ENCODE measurements around the gene ANGPTL2.

ANGPTL2 gene

DNA sequence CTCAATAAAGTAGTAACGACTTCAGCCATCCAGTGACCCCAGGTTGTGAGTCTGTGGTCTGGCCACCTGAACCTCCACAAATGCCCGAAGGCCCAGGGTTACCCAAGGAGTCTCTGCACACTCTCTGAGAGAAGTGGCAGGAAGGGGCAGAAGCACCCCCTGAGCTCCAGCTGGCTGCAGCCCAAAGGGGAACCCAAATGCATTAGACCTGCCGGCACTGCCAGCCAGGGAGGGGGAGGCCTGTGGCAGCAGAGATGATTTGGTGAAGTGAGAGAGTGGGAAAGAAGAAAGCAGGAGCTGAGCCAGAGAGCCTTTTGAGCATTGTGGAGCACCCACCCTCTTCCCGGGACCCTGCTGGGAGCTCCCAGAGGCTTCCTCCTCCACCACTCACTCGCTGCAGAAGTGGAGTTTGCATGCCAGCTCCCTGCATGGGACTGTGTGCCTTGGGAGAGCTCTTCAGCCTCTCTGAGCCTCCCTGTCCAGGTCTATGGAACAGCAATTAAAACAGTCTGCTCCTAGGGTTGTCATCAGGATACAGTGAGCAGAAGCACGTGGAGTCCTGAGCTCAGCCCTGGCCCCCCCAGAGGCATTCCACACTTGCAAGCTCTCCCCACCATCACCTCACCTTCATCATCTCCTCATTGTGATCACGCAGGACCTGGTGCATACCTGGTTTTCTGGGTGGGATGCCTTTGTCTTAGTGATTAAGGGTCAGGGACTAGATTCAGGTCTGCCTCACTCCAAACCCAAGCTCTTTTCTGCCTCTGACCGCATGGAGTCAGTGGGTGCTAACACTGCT, 13.8 kb upstream of the ANGPTL2 start:
- DNase-seq = no peak

DNA sequence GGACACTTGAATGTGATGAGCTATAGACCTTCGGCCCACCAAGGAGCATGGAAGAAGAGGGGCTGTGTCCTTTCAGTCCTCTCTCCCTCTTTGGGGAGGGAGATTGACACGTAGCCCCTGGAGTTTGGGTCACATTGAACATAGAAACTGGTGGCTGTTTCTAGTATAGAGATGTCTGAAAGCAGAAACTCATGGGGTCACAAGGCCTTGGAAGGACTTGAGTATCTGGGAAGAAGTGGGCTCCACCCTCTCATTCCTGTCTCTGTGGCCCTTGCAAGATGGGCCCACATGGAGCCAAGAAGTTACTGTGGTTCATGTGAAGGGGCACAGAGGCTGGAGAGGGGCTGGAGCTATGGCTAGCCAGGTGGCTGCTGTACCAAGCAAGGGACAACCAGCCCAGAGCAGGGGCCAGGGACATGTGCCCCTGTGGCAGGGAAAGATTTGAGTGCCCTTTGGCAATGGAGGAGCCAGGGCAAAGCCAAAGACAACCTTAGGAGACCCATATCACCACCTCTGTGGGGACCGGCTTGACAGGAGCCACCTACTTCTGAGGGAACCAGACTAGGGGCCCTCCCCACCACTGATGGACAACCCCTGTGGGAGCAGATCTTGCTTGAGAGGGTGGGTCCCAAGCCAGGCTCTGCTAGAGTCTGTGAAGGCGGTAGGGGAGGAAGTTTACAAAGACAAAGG, 12.8 kb upstream of the ANGPTL2 start:
- no peak for DNase-seq

DNA sequence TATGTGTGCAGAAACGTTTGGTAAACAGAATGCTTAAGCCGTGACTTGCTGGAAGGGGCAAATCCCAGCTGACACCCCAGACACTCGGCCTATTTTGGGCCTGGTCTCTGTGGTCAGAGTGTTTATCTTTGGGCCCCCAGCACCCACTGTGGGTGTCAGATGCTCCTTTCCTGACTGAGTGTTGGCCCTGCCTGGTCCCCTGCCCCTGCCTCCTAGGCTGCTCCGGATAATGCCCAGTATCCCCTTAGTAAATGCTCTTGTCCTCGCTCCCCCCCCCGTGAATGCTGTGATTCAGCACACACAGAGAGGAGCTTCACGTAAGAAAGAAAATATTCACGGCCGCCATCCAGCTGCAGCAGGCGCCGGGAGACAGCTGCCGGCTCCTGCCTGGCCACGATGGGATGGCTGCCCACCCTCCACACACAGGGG, 11.3 kb upstream of the ANGPTL2 start:
- DNase-seq = no peak

DNA sequence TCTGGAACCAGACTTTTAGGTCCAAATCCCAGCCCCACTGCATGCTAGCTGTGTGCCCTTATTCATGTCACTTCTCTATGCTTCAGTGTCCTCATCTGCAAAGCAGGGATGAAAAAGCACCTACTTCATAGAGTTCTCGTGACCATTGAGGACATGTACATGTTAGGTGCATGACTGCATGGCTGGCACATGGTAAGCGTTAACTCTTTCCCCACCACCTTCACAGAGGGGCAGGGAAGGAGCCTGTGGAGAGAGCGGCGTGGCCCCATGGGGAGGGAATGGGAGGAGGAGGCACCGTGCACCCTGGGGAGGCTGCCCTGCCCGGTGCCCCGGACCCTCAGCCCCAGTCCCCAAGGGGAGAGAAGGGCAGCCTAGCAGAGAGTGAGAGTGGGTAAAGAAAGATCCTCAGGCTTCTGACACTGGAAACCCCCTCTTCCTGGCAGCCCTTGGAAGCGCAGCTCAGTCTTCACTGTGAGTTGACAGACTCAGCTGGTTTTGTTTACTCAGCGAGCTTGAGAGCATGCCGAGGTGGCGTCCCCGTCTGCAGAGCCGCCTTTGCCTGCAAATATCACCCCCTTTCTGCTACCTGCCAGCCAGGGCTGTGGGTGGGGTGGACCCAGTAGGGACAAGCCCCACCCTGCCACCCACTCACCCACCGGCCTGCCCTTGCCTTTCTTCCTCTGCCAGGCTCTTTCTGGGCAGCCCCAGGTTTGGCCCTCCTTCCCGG, 10.6 kb upstream of the ANGPTL2 start:
- no peak for DNase-seq

DNA sequence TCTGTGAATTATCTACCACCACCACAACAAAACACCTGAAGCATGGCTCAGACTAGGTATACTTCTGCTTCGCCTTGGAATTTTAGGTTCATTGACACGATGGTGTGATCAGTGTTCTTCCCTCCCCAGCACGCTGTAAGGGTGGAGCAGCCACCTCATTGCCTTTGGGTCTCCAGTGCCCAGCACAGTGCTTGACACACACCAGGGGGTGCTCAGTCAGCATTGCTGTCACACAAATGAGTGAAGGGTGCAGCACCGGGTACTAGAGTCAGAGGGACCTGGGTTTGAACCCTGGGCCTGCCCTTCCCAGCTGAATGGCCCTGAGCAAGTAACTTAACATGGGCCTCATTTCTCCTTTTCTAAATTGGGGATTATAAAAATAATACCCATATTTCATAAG, 9.9 kb upstream of the ANGPTL2 start:
- DNase-seq = no peak

DNA sequence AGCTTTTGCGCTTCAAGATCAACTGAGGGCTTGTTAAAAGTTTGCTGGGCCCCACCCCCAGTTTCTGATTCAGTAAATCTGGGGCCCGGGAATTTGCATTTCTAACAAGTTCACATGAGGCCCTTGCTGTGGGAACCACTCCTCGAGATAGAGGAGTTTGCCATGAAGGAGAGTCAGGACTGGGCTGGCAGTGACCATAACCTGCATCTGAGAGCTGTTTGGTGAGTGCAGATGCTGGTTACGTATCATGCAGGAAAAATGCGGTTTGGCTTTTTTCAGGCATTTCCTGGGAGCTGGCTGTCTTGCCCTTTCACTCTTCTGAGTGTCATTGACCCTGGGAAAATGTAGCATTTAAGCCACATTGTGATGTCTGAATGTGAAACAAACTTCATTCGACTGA, 9.4 kb upstream of the ANGPTL2 start:
- DNase-seq = no peak

DNA sequence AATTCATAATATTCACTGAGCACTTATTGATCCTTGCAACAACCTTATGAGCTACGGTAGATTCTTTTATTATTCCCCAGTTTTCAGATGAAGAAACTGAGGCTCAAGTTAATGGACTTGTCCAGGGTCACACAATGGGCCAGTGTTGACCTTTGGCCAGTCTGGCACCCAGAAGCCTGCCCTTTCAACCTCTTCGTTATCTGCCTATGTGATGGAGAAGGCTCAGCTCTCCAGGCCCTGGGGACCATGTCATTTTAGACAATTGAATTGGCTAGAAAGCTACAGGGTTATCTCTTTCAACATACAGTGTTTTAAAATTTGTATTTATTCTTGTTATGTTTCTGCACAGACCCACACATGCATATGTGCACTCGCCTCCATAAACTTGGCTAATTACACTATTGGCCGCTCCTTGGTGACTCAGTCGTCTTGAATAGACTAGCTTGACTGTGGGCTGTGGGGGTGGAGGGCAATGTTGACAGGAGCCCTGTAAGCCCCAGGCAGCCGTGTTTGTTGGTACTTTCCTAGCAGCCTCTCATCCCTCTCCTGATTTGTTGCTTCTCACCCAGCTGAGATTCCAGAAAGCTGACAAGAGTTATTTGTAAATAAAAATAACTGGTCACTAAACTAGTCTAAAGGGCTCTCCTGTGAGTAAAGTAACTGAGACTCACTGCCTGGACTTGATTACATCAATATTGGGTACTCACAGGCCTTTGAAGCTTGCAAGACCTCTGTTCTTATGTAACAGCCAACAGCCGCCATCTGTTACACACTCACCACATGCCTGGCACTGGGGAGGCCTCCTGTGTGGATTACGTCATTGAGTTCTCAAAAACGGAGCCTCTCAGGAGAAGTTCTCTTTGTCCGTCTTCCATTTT, 8.5 kb upstream of the ANGPTL2 start:
- no peak for DNase-seq

DNA sequence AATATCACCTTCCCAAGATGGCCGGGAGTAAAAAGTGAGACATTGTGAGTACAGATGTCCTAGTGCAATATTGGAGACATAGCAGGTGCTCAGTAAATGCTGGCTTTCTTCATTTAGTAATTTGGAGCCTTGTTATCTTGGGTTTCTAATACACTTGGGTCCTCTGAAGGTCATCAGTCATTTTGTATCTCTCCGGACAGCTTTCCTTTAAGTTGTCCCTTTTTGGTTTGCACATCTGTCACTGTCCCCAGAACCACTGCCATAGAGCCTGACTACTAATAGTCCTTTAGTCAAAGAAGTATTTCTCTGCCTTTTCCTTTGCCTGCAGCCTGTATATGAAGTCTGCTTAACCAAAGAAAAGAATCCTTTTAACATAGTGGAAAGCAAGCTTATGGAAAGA, 7.8 kb upstream of the ANGPTL2 start:
- no peak for DNase-seq

DNA sequence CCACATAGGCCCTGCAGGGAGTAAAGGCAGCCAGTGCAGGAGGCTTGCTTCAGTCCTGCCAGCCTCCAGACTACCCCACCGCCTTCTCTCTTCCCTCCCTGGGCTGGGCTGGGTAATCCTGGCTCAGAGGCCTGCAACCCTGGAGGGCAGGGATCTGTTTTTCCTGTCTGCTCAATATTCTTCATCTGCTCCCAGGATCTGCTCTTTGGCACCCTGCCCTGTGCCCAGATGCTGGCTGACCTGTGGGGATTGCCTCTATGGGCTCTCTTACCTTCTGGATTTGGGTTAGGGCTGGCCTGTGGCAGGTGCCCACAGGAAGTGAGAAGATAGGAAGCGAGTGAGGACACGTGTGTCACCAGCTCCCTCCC, 7.3 kb upstream of the ANGPTL2 start:
- no peak for DNase-seq

DNA sequence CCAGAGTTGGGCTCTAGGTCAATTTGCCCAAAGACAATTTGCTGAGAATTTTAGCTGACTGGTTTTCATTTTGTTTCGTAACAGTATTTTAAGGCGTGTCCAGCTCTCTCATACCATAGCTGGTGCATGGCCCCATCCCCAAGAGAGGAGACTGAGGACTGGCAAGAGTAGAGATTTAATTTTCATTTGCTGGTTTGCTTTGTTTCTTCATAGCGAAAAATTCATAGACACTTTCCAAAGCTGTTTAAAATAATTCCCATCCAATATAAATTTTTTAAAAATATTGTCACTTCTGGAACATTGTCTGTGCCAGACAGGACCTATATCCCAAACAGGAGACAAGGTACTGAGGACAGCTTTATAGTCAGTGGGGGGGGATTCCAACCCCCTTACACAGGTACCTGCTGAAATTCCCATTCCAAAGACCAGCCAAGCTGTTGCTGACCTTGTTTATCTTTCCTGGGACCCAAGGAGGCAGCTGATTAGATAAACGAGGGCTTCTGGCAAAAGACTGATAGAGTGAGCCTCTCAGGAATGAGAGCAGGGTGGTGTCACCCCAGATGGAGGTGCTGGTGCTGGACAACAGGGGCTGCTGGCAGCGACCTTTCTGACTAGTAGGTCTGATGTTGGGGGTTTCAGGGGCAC, 6.8 kb upstream of the ANGPTL2 start:
- no peak for DNase-seq

DNA sequence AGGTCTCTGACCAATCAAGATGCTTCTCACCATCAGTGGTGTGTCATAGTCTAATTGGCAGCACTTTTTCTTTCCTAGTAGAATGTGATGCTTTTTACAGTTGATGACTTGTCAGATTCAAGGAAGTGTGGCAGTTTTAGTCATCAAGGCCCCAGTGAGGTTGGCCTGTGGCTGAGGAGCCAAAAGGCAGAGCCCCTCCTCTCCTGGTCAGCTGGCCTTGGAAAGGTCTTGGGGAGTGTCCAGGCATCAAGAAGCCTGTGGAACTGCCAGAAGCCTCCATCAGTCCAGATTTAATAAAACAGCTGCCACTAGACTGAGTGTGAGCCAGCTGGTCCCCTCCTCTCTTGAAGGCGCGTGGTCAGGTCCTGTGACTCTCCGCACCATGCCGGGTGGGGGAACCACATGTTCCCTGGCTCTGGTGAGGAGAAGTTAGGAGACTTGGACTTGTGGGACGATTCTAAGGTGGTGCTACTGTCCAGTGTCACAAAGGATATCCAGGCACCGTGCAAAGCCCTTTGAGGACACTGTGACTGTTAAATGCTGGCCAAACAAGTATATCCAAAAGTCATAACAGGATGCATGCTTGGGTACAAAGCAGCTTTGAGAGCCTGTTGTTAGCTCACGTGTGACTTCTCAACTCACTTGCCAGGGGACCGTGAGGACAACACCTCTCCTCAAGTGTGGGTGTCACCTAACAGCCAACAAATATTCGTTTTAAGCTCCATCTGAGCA, 6.1 kb upstream of the ANGPTL2 start:
- DNase-seq = no peak

DNA sequence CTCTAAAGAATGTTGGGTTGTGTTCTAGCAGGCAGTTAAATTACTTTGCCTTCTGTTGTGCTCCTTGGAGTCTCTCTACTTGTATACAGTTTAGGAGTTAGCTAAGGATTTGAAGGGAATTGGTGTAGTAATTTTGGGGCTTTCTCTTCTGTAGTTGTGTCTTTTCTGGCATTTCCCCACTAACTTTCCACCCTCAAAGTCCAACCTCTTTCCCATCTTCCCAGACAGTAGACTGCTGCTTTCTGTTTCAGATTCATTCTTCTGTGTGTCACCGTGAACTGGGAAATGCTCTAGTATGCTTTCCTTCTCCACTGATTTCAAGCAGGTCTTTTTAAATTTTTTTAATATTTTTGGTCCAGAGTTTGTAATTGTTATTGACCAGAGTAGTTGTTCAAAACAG, 4.5 kb upstream of the ANGPTL2 start:
- no peak for DNase-seq

DNA sequence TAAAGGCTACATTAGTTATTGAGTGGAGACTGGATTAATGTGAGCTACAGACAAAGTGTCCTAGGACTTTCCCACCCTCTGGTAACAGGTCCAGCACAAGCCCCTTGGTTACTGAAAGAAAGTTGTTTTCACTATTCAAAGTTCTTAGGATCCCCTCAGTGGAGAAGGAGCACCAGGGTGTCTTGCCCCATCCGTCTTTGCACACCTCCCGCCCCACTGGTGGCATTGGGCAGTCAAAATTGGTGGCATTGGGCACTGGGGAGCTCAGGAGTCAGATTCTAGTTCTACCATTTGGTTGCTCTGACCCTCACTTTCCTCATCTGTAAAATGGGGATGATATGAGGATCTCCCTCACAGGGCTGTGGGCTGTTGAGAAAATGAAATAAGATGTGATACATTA, 2.4 kb upstream of the ANGPTL2 start:
- no peak for DNase-seq

DNA sequence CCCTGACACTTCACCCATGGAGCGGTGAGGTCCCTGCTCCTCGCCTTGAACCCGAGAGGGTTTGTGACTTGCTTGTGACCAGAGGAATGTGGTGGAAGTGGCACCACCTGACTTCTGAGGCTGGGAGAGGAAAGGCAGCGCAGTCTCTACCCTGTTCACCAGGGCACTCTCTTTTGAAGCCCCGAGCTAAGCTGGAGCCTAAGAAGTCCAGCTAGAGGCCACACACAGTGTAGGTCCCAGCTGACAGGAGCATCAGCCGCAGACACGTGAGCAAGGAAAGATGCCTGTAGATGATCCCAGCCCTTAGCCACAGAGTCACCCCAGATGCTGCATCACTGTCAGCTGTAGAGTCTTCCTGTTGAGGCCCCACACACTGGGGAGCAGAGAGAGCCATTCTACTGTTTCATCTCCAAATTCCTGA, 1.7 kb upstream of the ANGPTL2 start:
- no peak for DNase-seq

DNA sequence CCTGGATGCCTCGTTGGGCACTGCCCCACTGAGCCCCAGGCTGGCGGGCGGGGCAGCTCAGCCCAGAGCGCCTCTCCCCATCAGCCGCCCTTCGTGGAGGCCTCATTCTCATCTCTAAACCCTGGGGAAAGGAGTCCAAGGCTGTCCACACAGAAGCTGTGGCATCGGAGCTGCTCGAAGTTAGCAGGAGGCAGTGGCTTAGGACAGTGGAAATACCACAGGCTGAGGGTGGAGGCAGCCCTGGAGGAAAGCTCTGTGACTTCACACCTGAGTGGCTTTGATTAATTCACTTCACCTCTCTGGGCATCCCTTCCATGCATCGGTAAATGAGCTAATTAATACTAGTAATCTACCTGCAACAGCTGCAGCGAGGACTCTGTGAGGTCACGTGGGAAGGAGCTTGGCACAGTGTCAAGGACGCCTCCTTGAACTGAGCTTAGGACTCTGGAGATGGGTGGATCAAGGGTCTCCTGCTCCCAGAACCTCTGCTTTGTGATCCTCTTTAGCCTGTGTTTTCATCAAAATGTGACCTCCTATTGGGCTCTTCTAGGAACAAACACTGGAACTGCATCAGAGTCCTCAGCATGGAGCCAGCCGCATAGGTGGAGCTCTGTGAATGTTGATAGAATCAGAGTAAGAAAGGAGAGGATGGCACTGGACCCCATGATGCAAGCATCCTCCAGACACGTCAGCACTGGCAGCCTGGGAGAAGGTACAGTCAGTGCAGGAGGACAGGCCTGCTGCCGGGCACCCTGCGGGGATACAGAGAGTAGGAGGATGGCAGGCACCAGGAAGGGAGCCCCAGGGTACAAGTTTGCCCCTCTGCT, 842 bp upstream of the ANGPTL2 start:
- DNase-seq = no peak

DNA sequence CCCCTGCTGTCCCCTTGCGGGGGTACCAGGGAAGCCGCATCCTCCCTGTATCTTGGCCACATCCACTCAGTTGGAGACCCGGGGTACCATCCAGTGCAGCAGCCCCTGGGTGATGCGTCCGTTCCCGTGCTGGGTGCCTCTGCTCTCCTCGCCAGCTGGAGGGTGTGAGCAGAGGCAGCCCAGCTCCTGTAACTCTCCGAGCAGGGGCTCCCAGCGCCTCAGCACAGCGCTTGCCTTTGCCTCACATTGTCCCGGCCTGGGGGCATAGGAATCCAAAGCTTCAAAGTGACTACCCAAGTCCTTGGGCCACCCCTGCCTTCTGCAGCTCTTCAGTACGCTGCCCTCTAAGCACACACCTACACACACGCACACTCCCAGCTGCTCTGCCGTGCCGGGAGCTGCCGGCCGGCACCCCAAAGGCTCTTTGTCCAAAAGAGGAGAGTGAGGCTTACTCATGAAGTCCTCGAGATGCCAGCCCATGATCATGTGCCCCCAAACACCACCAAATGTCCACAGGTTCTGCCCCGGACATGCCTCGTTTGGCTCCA, 733 bp downstream of the ANGPTL2 start:
- no peak for DNase-seq

DNA sequence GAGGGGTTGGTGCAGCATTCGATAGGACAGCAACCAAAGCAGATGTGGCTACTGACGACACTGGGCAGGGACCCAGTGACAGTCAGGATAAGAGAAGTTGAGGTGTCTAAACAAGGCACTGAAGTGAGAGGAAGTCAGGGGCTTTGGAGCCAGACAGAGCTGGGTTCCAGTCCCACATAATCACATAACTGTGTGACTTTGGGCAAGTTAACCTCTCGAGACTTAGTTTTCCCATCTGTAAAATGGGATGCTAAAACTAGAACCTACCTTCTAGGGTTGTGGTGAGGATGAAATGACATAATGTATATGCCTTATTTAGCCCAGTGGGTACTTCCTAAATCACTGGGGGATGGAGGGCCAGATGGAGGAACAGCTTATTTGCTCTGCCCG, 3.1 kb downstream of the ANGPTL2 start:
- no peak for DNase-seq

DNA sequence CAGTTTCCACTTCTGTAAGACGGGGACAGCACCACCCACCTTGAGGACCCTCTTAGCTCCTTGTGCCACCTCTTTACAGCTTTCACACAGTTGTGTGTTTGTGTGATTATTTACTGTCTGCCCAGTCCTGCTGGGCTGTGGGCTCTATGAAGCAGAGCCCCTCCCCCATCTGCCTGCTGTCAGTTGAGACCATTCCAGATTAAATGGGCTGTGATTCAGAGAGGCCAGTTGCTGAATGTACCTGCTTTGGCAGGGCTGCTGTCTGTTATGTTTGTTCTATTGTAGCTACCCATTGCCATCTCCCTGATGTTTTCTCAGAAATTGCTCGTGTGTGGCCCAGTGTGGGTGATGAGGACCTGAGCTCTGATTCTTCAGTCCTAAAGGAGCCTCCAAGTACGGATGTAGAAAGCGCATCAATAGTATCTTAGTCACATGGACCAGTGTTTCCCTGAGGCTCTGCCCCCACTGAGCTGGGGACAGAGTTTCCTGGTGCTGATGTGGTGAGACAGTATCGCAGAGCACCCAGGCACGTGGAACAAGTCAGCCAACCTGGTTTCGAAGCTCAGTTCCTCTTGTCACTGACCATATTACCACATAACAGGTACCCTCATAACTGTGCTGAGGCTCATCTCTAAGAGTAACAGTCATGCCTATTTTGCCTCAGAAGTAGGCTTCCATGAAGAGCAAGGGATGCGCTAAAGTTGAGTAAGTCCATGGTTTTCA, 3.7 kb downstream of the ANGPTL2 start:
- no peak for DNase-seq

DNA sequence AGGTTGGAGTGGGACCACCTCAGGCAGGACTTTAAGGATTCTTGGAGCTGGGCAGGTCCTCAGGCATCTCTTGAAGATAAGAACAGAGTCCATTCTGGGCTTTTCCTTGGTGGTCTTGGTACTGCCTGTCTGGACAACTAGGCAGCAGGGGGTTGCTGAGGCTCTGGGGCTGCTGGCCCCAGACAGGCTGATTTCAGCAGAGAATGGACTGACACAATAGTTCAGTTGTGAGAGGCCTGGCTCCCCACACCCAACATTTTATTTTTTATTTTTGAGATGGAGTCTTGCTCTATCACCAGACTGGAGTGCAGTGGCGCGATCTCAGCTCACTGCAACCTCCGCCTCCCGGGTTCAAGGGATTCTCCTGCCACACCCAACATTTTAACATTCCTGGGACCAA, 4.6 kb downstream of the ANGPTL2 start:
- DNase-seq = no peak

DNA sequence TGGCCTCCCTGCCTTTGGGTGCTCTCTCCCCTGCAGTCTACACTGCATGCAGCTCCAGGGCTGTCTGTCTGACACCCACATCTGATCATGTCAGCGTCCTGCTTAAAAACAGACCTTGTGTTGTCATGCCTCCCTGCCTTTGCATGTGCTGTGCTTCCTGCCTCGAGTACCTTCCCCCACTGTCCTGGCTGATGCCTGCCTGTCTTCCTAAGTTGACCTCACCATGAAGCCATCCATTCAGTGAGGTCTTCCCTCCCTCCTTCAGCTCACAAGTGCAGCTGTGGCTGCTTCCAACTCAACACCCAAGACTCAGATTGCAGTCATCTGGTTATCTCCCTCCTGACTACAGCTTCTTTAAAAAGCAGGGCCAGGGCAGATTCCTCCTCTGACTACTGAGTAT, 5.5 kb downstream of the ANGPTL2 start:
- no peak for DNase-seq

Measured in stimulated activated naive CD4-positive, alpha-beta T cell (primary cell).